H4 (cell line): ENCODE results near the gene SPAG8. TPM values are rescaled to one million over a fixed set of nuclear protein-coding genes. Genes with fewer than 3 reads are reported as not detected.

Source experiments
- DNase-seq: peaks from one replicate; pipeline ENCODE4 v3.0.0-alpha.2; 2015; ENCODE audit warnings: low spot score
- total RNA-seq: library from RNA; depleted of rRNA; stranded (reverse); fragments of >200 nt; shearing (Covaris generic); gene quantifications from 2 replicates; pipeline ENCODE4 v1.2.3, GENCODE V29; 2014

Gene SPAG8
- total RNA-seq, 1 experiment from 2014 or later = 0.99 TPM

GRCh38 chr9:35840881-35841644 is 29.0 kb upstream of the SPAG8 start:
- DNase-seq = no peak

DNA sequence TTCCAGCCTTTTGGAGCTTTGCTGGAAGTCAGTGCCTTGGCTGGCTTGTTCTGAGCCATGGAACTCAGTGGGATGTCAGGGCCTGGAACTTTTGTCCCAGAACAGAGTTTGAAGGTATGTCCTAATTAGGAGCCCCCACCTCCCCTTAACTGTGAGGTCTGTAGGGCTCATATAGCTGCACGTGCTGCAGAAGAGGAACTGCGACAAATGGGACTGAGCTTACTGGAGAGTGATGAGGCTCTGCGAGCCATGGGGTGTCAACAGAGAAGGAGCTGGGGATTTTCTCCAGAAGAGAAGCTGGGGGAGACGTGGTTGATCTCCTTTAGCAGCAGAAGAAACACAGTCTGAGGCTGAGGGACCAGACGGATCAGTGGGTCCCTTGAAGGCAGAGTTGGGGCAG is 27.9 kb upstream of the SPAG8 start:
- no peak for DNase-seq

- no peak for DNase-seq
These were observed 24.5 kb upstream of the SPAG8 start for GRCh38 chr9:35836595-35836994.

DNA sequence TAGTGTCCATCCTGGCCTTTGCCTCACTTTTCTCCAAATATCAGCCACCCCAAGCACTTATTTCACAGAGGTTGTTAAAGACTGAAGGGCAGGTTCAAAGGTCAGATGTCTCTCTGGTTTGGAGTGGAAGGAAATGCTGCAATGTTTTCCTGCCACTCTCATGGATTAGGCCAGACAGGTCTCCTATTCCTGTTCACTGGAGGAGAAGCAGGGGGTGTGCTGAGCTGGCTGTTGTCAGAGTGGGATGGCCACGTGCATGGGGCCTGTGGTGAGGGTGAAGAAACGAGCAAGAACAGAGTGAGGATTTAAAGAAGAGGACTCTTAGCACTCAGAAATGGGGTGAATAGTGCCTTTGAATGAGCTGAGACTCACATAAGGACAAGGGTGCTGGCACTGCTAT is 23.7 kb upstream of the SPAG8 start:
- DNase-seq = no peak

GRCh38 chr9:35835216-35835632 is 23.2 kb upstream of the SPAG8 start:
- DNase-seq = no peak

GRCh38 chr9:35834260-35835215 is 22.5 kb upstream of the SPAG8 start:
- DNase-seq = no peak

DNA sequence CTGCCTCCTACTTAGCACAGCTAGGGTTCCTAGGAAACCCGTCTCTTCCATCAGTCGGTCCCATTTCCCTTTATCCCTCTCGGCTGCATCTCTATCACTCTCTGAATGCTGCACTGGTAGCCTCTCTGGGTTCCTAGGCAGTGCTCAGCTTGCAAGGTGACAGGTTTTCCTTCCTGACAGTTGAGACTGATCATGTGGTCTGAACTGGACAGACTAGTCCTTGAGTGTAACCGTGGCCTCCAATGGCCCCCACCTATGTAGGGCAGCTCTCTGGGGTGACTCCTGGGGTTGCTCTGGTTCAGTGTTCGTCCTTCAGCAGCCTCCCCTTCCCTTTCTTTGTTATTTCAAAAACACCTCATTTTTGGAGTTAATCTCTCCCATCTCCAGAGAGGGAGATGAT is 20.8 kb upstream of the SPAG8 start:
- DNase-seq = no peak

DNA sequence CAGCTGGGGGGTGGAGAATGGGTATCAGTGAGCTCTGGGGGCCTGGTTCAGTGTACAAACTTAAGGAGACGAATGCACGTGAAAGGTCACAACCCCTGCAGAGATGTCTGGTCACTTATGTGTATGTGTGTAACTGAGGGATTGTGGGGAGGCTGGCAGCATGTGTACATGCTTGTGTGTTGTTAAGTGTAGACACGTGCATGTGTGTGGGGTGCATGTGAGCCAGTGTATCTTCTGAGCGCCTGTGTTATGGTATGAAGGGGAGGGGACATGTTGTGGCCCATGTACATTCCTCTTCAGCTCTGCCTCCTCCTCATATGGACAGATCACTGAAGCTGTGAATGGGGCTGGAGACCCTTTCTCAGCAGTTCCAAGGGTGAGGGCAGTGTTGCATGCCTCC is 19.0 kb upstream of the SPAG8 start:
- no peak for DNase-seq

GRCh38 chr9:35829764-35830096 is 17.7 kb upstream of the SPAG8 start:
- DNase-seq = no peak

DNA sequence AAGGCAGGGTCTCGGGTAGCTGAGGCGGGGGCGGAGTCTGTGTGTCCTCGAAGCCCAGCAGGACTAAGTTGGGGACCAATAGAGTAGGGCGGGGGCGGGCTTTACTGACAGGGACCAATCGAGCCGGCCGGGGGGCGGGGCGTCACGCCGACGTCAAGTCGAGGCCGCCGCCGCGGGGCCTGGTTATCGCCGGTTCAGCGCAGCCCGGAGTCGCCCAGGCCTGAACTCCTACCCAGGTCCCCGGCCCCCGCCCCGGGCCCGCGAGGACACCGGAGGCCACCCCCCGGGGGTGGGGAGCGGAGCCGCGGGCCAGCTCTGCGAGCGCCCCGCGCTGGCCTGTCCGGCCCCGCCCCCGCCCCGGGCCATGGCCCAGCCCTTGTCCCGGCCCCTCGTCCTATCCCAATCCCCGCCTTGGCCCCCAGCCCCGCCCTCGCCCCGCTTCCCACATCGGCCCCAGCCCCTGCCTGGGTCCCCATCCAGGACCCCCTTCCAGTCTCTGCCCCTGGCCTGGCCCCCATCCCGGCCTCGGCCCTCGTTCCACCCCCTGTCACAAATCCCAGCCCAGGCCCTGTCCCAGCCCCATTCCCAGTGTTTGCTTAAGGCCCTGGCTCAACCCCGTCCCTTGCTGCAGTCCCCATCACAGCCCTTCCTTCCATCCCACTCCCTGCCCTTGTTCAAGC is 17.2 kb upstream of the SPAG8 start, which contains the start of gene TMEM8B:
TSS of gene TMEM8B (plus strand) at position 145 of the 680 bp plus-strand sequence. CDS start at position 365, 220 bp downstream.
- DNase-seq = peak; percentile 91

GRCh38 chr9:35828716-35829083 is 16.6 kb upstream of the SPAG8 start, which contains the start of gene FAM221B:
Gene FAM221B, minus strand, starts transcription at chr9:35828732. Its CDS starts 2,571 bp downstream, at chr9:35826161.
- DNase-seq = no peak

DNA sequence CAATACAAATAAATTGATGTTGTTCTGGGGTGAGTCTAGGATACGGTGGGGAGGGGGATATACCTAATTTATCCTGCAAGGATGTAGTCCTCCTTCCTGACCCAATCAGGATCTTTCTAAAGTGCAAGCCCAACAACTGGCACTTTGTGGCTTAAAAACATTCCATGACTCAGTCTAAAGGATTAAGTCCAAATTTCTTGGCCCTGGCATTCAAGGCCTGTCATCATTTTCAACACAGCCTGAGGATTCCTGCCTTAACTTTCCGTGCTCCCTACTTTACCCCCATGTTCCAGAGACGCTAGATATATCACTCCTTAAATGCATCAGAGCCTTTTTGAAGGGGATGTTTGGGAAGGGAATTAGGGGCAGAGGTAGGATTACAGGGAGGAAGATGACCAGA is 15.4 kb upstream of the SPAG8 start:
- no peak for DNase-seq

DNA sequence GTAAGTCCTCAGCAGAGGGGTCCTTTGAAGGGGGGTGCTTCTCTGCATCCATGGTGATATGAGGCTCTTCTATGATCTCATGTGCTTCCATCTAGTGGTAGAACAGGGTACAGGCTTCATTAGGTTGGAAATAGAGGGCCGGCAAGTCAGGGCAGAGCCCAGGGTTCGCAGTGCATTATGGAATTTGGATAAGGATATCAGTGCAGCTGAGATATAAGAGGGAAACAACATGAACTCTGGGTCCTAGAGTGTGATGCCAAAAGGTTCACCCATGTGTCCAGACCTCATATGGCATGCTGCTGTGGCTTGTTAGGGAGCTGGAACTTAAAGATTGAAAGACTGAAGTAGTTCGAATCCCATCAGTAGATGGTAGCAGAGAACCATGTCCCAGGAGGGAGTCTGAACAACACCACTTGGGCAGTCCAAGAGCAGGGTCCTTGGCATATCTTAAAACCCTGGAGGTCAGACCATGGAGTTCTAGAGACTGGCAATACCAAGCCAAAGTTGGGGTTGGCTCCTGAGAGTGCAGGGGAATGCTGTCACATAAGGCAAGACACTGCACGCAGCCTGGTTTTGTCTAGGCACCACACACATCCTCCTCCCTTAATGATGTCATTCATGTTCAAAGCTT is 14.1 kb upstream of the SPAG8 start:
- peak; percentile 63 for DNase-seq

GRCh38 chr9:35822926-35823325 is 10.9 kb upstream of the SPAG8 start:
- no peak for DNase-seq

DNA sequence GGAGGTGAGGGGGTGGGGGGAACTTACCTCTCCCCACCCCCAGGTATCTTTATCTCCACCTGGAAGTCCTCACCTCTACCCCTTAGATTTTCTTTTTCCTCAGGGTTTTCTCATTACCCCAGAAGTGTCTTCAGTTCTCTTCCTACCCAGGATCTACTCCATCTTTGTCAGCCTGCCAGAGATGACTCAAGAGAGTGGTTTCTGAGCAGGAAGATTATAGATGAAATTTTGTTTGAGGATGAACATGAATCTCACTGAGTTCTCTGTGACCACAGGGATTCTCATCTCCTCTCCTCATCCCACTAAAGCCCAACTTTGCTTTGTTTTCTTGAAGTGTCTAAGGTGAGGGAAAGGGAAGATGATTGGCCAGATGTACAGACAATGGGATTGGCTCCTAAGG is 8.0 kb upstream of the SPAG8 start:
- DNase-seq = no peak

- DNase-seq = no peak
These were observed 6.3 kb upstream of the SPAG8 start for GRCh38 chr9:35818341-35818740.

DNA sequence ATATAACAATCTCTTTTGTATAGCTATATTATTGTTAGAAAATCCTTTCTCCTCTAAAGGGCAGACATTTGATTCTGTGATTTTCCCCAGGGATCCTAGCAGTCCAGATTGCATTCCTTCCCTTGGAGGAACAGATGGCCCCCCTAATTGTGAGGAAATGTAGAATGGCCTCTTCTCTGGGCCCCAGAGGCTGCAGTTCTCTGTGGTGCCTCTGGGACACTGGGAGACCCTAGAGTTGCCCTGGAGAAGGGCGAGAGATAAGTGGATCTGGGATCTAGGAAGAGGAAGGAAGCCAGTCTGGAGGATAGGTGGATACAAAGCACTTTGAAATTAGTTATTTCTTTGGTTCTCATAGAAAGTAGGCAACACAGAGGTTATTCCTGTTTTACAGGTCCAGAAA is 4.6 kb upstream of the SPAG8 start:
- DNase-seq = no peak

- peak; percentile 99 for DNase-seq
These were observed 2.9 kb upstream of the SPAG8 start, which contains the start of gene HINT2 for GRCh38 chr9:35814841-35815543. Gene HINT2, minus strand, starts transcription at chr9:35815042. Its CDS starts 63 bp downstream, at chr9:35814979.

GRCh38 chr9:35814106-35814840 is 2.2 kb upstream of the SPAG8 start:
- DNase-seq = peak; percentile 69

GRCh38 chr9:35813434-35814105 is 1.5 kb upstream of the SPAG8 start:
- no peak for DNase-seq
